ES-I3 (cell line): ENCODE measurements around the gene PGS1.

Experiments
- H3K36me3 ChIP-seq: 2 replicates; pipeline ENCODE4 v1.6.1; 2013; ENCODE audit warnings: mild to moderate bottlenecking, low read length, control low read depth, moderate library complexity; ENCODE audit not compliant: insufficient read depth
- H3K4me1 ChIP-seq: 2 replicates; pipeline ENCODE4 v1.6.1; 2013; ENCODE audit warnings: mild to moderate bottlenecking, control low read depth, low read length; ENCODE audit not compliant: insufficient read depth
- H3K9ac ChIP-seq: 2 replicates; pipeline ENCODE4 v1.6.1; 2013; ENCODE audit warnings: low read depth, mild to moderate bottlenecking, low read length, moderate library complexity
- H3K9me3 ChIP-seq: 2 replicates; pipeline ENCODE4 v1.6.1; 2013; ENCODE audit warnings: mild to moderate bottlenecking, low read length, moderate library complexity; ENCODE audit not compliant: control insufficient read depth, insufficient read depth

Gene PGS1

DNA sequence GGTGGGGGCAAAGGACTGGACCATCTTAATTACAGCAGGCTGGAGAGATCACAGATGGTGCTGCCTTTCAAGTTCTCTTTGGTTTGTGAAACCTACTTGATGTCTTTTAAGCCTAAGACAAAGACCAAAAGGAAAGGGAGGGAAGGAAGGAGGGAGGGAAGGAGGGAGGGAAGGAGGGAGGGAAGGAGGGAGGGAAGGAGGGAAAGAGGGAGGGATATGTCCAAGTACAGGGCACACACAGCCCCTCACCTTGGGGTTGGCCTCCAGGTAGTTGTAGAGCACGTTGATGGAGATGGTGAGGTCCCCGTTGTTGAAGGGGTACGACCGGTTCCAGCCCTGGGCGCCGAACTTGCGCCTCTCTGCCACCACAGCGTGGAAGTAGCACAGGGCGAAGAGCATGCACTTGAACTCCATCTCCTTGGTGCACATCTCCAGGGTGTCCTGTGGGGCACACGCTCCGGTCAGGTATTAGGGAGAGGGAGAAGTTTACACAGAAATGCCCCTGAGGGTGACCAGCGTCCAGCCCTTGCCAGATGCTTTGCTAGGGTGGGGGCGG, 55.4 kb downstream of the PGS1 start:
- H3K36me3 ChIP-seq: no peaks in the 10 kb centered on the region
- peaks cover 10% of the 10 kb centered on the region; the same call in 1 of the 2 replicates for H3K4me1 ChIP-seq
- H3K9ac ChIP-seq: no peak overlapping the region
- no peaks in the 10 kb centered on the region for H3K9me3 ChIP-seq

GRCh38 chr17:78434455-78435329, 56.2 kb downstream of the PGS1 start:
- Histone ChIP-seq H3K4me1 (peaks cover 10% of the 10 kb centered on the region; the same call in 1 of the 2 replicates), H3K9ac (no peak overlapping the region), H3K36me3 (no peaks in the 10 kb centered on the region), H3K9me3 (no peaks in the 10 kb centered on the region)

DNA sequence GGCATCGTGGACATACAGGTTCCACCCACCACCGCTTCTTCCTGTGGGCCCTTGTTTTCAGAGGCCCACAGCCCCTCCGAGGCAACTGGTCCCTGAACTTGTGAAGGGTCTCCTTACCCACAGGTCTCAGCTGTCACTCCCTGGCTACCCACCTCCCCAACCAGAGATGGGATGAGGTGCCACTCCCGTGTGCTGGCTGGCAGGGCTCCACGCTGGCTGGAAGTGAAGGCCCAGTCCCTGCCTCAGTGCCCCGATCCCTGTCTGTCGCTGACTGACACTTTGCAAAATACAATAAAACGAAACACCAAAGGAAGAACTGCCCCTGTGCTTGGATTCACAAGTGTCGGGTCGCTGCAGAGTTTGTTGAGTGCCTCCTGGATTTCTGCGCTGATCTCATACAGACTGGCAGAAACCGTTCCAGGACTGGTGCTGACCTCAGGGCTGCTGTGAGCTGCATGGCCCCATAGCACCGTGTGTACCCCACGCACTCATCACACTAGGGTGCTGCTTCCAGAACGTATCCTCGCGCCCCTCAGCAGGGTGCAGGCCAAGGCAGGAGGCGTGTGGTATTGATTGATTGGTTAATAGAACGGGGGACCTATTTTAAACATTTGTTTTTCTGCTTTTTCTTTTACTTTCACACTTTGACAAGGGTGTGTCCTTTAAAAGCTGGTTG, 57.0 kb downstream of the PGS1 start:
- Histone ChIP-seq H3K9ac (no peak overlapping the region), H3K36me3 (no peaks in the 10 kb centered on the region), H3K4me1 (peaks cover 10% of the 10 kb centered on the region; the same call in 1 of the 2 replicates), H3K9me3 (no peaks in the 10 kb centered on the region)

DNA sequence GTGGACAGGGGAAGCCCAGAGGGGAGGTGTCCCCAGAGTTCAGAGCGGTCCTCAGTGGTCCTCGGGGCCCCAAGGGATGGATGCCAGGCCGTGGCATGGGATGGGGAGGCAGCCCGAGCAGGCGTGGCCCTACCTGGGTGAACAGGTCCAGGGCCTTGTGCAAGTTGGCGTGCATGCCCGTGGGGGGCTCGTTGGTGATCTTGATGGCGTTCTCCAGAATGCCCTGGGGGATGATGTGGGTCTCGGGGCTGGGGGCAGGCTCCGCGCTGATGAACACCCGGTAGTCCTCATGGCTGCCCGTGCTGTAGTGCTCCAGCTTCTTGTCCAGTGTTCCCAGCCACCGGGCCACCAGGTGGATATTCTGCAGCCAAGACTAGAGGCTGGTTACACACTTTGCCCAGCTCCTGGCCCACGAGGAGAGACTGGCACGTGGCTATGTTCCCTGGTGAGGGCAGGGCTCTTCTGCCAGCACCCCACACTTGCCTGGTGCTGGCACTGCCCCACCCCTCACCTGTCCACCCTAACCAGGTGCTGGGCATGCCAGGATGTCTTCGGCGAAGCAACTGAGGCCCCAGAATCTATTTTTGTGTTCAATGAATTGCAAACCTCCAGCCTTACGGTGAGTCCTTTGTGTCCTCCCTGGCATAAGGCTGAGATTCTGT, 59.2 kb downstream of the PGS1 start:
- H3K9ac ChIP-seq: no peak overlapping the region
- peaks cover 3% of the 10 kb centered on the region; the same call in 1 of the 2 replicates for H3K4me1 ChIP-seq
- no peaks in the 10 kb centered on the region for H3K9me3 ChIP-seq
- H3K36me3 ChIP-seq: no peaks in the 10 kb centered on the region

- peaks cover 3% of the 10 kb centered on the region; the same call in 1 of the 2 replicates for H3K4me1 ChIP-seq
- no peaks in the 10 kb centered on the region for H3K36me3 ChIP-seq
- H3K9ac ChIP-seq: no peak overlapping the region
- no peaks in the 10 kb centered on the region for H3K9me3 ChIP-seq
Measured at GRCh38 chr17:78438271-78438691, 59.8 kb downstream of the PGS1 start.

DNA sequence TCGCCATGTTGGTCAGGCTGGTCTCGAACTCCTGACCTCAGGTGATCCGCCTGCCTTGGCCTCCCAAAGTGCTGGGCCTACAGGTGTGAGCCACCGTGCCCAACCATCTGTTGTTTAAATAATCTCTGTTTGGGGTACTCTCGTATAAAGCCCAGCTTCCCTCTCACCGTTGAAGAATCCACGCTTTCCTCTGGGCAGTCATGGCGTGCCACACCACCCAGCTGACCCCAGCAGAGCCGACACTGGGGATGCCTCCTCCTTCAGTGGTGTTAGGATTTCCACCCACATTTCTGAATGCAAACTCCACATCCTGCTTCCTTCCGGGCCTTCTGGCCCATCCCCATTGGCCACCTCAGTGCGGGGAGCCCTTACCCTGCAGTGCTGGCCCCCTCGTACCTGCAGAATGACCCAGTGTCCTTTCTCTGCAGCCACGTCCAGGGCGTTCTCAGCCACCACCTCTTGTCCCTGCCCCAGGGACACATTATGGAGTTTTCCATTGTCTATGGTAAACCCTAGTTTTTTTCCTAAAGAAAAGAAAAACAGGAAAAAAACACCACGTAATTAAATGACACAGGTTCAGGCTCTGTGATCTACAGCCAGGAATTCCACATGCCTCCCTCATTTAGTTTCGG, 60.4 kb downstream of the PGS1 start:
- H3K36me3 ChIP-seq: no peaks in the 10 kb centered on the region
- H3K4me1 ChIP-seq: peaks cover 3% of the 10 kb centered on the region; the same call in 1 of the 2 replicates
- no peak overlapping the region for H3K9ac ChIP-seq
- H3K9me3 ChIP-seq: no peaks in the 10 kb centered on the region

DNA sequence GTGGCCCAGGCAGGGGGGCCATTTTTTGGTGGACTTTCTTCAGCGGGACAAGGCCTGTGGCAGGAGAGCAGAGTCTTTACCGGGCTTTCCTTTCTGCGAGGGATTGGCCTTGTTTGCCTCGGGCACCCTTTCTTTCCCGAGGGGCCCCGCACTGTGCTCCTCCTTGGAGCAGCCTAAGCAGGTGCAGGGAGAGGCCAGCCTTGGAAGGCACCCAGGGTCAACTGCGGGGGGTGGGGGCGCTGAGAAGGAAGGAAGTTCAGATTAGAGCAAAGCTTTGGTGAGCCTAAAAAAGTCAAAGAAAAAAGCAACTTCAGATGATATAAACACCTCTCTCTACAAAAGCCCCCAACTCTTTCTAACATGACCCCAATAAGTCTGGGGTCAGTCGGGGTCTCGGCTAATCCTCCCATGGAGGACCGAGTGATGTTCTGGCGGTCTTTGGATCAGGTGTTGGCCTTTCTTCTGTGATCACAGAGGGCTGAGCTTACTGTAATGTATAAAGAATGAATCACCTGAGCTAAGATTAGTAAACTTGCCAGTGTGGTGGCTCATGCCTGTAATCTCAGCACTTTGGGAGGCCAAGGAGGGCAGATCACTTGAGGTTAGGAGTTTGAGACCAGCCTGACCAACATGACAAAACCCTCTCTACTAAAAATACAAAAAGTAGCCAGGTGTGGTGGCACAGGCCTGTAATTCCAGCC, 63.0 kb downstream of the PGS1 start:
- Histone ChIP-seq H3K4me1 (no peaks in the 10 kb centered on the region), H3K9me3 (no peaks in the 10 kb centered on the region), H3K9ac (no peak overlapping the region), H3K36me3 (no peaks in the 10 kb centered on the region)

DNA sequence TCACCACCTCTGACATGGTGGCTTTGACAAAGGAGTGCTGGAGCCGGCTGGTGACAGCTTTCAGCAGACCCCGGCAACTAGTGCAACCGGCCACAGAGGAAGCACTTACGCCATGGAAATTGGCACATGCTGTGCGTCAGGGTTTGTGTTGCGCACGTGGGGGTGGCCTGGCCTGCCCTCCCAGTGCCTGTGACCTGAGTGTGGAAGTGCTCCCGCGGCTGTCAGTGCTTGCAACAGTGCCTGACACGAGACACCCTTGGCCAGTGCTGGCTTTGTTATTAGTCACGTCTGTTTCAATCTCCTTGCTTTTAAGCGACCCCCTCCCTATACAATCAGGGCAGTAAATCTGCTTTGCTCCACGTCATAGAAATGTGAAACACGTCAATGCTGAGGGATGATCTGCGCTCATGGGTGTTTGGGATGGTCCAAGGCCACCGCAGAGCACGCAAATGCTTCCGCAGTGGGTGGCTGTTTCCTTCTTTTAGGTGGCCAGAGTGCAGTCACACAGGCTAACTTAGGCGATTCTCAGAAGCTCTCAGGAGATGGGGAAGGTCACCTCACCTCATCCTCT, 64.3 kb downstream of the PGS1 start:
- Histone ChIP-seq H3K4me1 (no peaks in the 10 kb centered on the region), H3K36me3 (no peaks in the 10 kb centered on the region), H3K9ac (no peak overlapping the region)

DNA sequence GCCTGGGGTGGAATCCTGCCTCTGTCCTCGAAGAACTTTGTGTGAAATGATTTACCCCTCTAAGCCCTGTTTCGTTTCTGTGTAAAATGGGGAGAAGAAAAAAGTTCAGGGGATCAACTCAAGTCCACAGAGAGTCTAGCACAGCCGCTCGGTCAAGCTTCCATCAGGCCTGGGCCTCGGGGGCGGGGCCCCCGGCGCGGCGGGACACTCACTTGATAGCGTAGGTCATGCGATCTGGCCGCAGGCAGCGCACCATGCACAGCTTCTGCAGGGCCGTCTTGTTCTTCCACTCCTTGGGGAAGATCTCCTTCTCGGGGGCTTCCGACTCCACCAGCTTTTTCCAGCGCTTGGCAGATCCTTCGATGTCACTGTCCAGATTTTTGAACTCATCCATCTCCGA, 65.9 kb downstream of the PGS1 start:
- no peaks in the 10 kb centered on the region for H3K4me1 ChIP-seq
- H3K36me3 ChIP-seq: no peaks in the 10 kb centered on the region
- no peaks in the 10 kb centered on the region for H3K9me3 ChIP-seq
- H3K9ac ChIP-seq: no peak overlapping the region

More for the DNA sequence above, 64.3 kb downstream of the PGS1 start:
- no peaks in the 10 kb centered on the region for H3K9me3 ChIP-seq

- no peaks in the 10 kb centered on the region for H3K4me1 ChIP-seq
- no peaks in the 10 kb centered on the region for H3K36me3 ChIP-seq
- no peak overlapping the region for H3K9ac ChIP-seq
- no peaks in the 10 kb centered on the region for H3K9me3 ChIP-seq
Measured at GRCh38 chr17:78446833-78447232, 68.4 kb downstream of the PGS1 start.

GRCh38 chr17:78448356-78448993, 70.0 kb downstream of the PGS1 start:
- no peak overlapping the region for H3K9ac ChIP-seq
- H3K4me1 ChIP-seq: no peaks in the 10 kb centered on the region
- no peaks in the 10 kb centered on the region for H3K9me3 ChIP-seq
- no peaks in the 10 kb centered on the region for H3K36me3 ChIP-seq

DNA sequence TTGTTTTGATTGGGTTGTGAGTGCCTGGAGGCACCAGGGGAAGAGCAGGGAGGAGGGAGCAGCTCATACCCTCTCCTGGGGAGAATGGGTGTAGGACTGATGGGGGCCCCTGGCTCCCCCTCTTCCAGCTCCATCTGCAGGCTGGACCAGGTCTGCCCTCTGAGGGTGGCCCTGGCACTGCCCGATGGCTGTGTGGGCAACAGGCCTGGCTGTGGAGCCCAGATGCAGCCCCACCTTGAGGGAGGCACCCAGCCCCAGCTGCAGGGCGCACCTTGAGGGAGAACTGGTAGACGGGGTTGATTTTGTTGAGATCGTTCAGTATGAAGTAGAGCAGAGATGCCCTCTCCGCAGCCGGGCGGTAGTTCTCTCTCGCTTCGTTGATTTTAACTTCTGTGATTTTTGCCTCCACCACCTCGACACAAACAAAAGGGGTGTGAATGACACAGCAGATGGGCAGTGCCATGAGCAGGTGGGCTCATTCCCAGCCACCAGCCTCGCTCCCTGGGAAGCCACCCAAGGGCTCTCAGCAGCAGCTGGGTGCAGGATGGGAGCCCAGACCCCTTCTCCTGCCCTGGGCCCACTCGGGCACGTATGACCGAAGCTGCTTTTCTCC, 71.6 kb downstream of the PGS1 start:
- Histone ChIP-seq H3K9me3 (no peaks in the 10 kb centered on the region), H3K4me1 (no peaks in the 10 kb centered on the region), H3K36me3 (no peaks in the 10 kb centered on the region), H3K9ac (no peak overlapping the region)
